ENCODE data around the gene TPSAB1. TPM values are rescaled to one million over a fixed set of nuclear protein-coding genes. Genes with fewer than 3 reads are reported as not detected.

The TPSAB1 gene
- total RNA-seq, 1 experiment from 2014 or later = 0.25 TPM

DNA sequence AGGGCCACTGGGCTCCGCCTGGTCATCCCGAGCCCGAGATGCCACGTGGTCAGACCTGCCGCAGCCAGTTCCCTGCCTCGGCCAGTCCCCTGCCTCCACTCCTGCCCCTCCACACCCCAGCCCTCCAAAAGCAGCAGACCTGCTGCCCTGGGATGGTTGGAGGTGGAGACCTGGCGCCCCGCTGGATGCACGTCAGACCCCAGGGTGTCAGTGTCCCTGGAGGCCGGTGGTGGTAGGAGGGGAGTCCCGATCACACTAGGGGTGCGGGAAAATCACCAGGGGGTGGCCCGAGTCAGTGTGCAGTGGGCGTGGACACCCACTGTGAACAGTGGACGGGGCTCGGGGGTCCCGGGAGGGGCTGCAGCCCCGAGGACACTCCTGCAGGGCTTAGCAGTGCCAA lies 42.3 kb upstream of the TPSAB1 start:
- TF ChIP-seq JUND (IDR thresholded peaks at IDR 0.05) (no peak), SIN3A (IDR thresholded peaks at IDR 0.05; ENCODE audit: low read depth) (no peak), CBX3 (IDR thresholded peaks at IDR 0.05; ENCODE audit: low read depth) (no peak), POLR2AphosphoS5 (IDR thresholded peaks at IDR 0.05; ENCODE audit: low read depth, low read length) (no peak), FOSL1 (IDR thresholded peaks at IDR 0.05; ENCODE audit: low read depth) (no peak), EZH2 (IDR thresholded peaks at IDR 0.05) (no peak), EZH2phosphoT487 (IDR thresholded peaks at IDR 0.05; ENCODE audit: borderline replicate concordance) (no peak), TCF7L2 (IDR thresholded peaks at IDR 0.05; ENCODE audit: borderline replicate concordance, extremely low read depth, insufficient read depth, insufficient read length) (no peak), CEBPB (IDR thresholded peaks at IDR 0.05; ENCODE audit: low read depth) (no peak), POLR2A (IDR thresholded peaks at IDR 0.05; ENCODE audit: borderline replicate concordance, extremely low read depth, insufficient read depth, insufficient read length) (no peak), ZFX (IDR thresholded peaks at IDR 0.05) (no peak), SP1 (IDR thresholded peaks at IDR 0.05; ENCODE audit: low read depth) (no peak)
- TF ChIP-seq, protein P1, sequence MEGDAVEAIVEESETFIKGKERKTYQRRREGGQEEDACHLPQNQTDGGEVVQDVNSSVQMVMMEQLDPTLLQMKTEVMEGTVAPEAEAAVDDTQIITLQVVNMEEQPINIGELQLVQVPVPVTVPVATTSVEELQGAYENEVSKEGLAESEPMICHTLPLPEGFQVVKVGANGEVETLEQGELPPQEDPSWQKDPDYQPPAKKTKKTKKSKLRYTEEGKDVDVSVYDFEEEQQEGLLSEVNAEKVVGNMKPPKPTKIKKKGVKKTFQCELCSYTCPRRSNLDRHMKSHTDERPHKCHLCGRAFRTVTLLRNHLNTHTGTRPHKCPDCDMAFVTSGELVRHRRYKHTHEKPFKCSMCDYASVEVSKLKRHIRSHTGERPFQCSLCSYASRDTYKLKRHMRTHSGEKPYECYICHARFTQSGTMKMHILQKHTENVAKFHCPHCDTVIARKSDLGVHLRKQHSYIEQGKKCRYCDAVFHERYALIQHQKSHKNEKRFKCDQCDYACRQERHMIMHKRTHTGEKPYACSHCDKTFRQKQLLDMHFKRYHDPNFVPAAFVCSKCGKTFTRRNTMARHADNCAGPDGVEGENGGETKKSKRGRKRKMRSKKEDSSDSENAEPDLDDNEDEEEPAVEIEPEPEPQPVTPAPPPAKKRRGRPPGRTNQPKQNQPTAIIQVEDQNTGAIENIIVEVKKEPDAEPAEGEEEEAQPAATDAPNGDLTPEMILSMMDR (IDR thresholded peaks at IDR 0.05 in 2 of 3, conservative IDR thresholded peaks at IDR 0.05 in 1 of 3; ENCODE audit: borderline replicate concordance in 1 of 3, insufficient read depth in 1 of 3, low read depth in 2 of 3, low read length in 2 of 3) = no peak
- TF ChIP-seq, protein P2, sequence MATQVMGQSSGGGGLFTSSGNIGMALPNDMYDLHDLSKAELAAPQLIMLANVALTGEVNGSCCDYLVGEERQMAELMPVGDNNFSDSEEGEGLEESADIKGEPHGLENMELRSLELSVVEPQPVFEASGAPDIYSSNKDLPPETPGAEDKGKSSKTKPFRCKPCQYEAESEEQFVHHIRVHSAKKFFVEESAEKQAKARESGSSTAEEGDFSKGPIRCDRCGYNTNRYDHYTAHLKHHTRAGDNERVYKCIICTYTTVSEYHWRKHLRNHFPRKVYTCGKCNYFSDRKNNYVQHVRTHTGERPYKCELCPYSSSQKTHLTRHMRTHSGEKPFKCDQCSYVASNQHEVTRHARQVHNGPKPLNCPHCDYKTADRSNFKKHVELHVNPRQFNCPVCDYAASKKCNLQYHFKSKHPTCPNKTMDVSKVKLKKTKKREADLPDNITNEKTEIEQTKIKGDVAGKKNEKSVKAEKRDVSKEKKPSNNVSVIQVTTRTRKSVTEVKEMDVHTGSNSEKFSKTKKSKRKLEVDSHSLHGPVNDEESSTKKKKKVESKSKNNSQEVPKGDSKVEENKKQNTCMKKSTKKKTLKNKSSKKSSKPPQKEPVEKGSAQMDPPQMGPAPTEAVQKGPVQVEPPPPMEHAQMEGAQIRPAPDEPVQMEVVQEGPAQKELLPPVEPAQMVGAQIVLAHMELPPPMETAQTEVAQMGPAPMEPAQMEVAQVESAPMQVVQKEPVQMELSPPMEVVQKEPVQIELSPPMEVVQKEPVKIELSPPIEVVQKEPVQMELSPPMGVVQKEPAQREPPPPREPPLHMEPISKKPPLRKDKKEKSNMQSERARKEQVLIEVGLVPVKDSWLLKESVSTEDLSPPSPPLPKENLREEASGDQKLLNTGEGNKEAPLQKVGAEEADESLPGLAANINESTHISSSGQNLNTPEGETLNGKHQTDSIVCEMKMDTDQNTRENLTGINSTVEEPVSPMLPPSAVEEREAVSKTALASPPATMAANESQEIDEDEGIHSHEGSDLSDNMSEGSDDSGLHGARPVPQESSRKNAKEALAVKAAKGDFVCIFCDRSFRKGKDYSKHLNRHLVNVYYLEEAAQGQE (IDR thresholded peaks at IDR 0.05; ENCODE audit: low read depth) = no peak
- TF ChIP-seq, protein P3, sequence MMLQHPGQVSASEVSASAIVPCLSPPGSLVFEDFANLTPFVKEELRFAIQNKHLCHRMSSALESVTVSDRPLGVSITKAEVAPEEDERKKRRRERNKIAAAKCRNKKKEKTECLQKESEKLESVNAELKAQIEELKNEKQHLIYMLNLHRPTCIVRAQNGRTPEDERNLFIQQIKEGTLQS (IDR thresholded peaks at IDR 0.05) = no peak
- TF ChIP-seq, protein P4, sequence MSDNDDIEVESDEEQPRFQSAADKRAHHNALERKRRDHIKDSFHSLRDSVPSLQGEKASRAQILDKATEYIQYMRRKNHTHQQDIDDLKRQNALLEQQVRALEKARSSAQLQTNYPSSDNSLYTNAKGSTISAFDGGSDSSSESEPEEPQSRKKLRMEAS (IDR thresholded peaks at IDR 0.05) = no peak
- TF ChIP-seq, protein P5, sequence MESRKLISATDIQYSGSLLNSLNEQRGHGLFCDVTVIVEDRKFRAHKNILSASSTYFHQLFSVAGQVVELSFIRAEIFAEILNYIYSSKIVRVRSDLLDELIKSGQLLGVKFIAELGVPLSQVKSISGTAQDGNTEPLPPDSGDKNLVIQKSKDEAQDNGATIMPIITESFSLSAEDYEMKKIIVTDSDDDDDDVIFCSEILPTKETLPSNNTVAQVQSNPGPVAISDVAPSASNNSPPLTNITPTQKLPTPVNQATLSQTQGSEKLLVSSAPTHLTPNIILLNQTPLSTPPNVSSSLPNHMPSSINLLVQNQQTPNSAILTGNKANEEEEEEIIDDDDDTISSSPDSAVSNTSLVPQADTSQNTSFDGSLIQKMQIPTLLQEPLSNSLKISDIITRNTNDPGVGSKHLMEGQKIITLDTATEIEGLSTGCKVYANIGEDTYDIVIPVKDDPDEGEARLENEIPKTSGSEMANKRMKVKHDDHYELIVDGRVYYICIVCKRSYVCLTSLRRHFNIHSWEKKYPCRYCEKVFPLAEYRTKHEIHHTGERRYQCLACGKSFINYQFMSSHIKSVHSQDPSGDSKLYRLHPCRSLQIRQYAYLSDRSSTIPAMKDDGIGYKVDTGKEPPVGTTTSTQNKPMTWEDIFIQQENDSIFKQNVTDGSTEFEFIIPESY (IDR thresholded peaks at IDR 0.05; ENCODE audit: extremely low read depth, insufficient replicate concordance, low read length) = no peak
- ChIA-PET RAD21 (ENCODE audit: low non-redundant PET in 1 of 2, low total read pairs in 2 of 2, uncharacterized antibody in 2 of 2, unreplicated experiment in 2 of 2) (no interaction called here), CTCF (interaction anchor here (1.0 kb wide), 1 partner anchor 95 kb away, joined by 5 read pairs; no protein-coding TSS in a partner anchor), POLR2A (no interaction called here)
- no peak overlapping the region for H3K4me3 ChIP-seq (replicated peaks in 1 of 2; ENCODE audit: low read depth in 1 of 2, low read length in 2 of 2)
- no peaks in the 10 kb centered on the region for H3K9me3 ChIP-seq (ENCODE audit: control insufficient read depth in 1 of 2, insufficient read depth in 1 of 2, low read depth in 1 of 2, low read length in 2 of 2)
- H2AFZ ChIP-seq (ENCODE audit: low read depth, low read length, poor library complexity, severe bottlenecking) = no peak overlapping the region
- peaks cover 12 to 36% of the 10 kb centered on the region in 2 experiments for H3K4me1 ChIP-seq (ENCODE audit: control insufficient read depth in 1 of 2, insufficient read depth in 2 of 2, low read length in 2 of 2)
- intact Hi-C loops (cut with micrococcal nuclease) = no loop called here
- H3K36me3 ChIP-seq (ENCODE audit: control insufficient read depth in 1 of 2, insufficient read depth in 2 of 2, low read length in 2 of 2) = no peaks in the 10 kb centered on the region
- H3K4me2 ChIP-seq (ENCODE audit: low read length) = no peak overlapping the region
- no peaks in the 10 kb centered on the region for H3K27me3 ChIP-seq (ENCODE audit: insufficient read depth, low read length)
- no peaks in the 10 kb centered on the region for H3K9me2 ChIP-seq (ENCODE audit: insufficient read depth)
- peak overlapping the region; percentile 29; the same call in 1 of the 2 replicates for H3K27ac ChIP-seq (ENCODE audit: low read depth, low read length)
- ATAC-seq (no peak), DNase-seq (ENCODE audit: low read depth, low spot score) (no peak)
- BruUV-seq (replicated peaks) = no TSS peak
- H4K20me1 ChIP-seq (ENCODE audit: insufficient read depth) = no peaks in the 10 kb centered on the region
- no peak overlapping the region for H3K9ac ChIP-seq (ENCODE audit: low read length)
- no peaks in the 10 kb centered on the region for H3K79me2 ChIP-seq (ENCODE audit: insufficient read depth, low read length)

All from HCT116 (cell line).